ENCODE measurements around the gene KCNE4. TPM values are rescaled to one million over a fixed set of nuclear protein-coding genes. Genes with fewer than 3 reads are reported as not detected.

KCNE4 gene
- polyA plus RNA-seq, 1 donor from 2014 or later = not detected

DNA sequence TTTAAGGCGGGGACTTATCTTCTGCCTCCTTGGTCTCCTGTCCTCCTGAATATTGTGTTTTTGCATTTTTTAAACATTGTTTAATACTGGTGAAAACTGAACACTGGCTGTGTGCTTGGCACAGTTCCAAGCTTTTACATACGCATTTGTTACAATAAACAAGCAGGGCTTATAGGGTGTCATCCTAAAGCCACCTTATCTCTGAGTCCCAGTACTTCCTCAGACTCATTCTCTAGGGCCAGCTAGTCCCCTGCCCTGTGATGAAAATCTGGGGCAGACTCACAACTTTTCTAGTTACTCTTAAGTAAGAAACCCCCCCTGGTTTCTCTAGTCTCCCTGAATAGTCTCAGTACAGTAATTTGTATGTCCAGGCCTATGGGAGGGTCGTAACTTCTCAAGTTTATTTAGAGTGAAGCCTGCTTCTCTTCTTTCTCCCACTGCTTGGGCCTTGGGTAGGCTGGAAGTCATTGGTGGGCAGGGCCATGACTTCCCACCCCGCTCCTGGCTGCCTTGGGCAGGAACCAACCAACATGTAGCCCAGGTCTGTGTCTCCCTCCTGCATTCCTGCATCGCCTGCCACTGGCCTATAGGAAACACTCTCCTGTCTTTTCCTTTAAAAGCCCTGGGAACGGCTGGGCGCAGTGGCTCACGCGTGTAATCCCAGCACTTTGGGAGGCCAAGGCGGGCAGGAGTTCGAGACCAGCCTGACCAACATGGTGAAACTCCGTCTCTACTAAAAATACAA is 7.7 kb upstream of the KCNE4 start:
- no peak overlapping the region for H3K4me3 ChIP-seq (ENCODE audit: low read length)
- H3K36me3 ChIP-seq (ENCODE audit: insufficient read depth, low read length) = no peaks in the 10 kb centered on the region
- H3K9ac ChIP-seq (ENCODE audit: low read length) = no peak overlapping the region
- no peaks in the 10 kb centered on the region for H3K9me2 ChIP-seq (ENCODE audit: insufficient read depth, low read length)
- H2AFZ ChIP-seq (ENCODE audit: low read depth, low read length) = no peak overlapping the region
- H3F3A ChIP-seq (ENCODE audit: insufficient read depth, low read length, poor library complexity, severe bottlenecking) = no peaks in the 10 kb centered on the region
- no peak for TF ChIP-seq EP300 (conservative IDR thresholded peaks at IDR 0.05; ENCODE audit: poor library complexity, severe bottlenecking)
- no peak for TF ChIP-seq REST (IDR thresholded peaks at IDR 0.05; ENCODE audit: borderline replicate concordance)
- no peak for TF ChIP-seq MXI1 (conservative IDR thresholded peaks at IDR 0.05; ENCODE audit: poor library complexity, severe bottlenecking)
- no peak for TF ChIP-seq EZH2 (IDR thresholded peaks at IDR 0.05; ENCODE audit: borderline replicate concordance, insufficient read depth, low read length, poor library complexity, severe bottlenecking)
- TF ChIP-seq POLR2AphosphoS5 (IDR thresholded peaks at IDR 0.05) = no peak
- no peak for TF ChIP-seq TAF1 (IDR thresholded peaks at IDR 0.05; ENCODE audit: low read depth)
- no peak for TF ChIP-seq SMC3 (conservative IDR thresholded peaks at IDR 0.05; ENCODE audit: poor library complexity)
- no peak for TF ChIP-seq CTCF (IDR thresholded peaks at IDR 0.05; ENCODE audit: poor library complexity, severe bottlenecking)
- no peak for TF ChIP-seq RAD21 (conservative IDR thresholded peaks at IDR 0.05)
- no peaks in the 10 kb centered on the region for H3K27me3 ChIP-seq (ENCODE audit: insufficient read depth, low read depth, low read length)
- H4K20me1 ChIP-seq (ENCODE audit: insufficient read depth) = no peaks in the 10 kb centered on the region
- no peaks in the 10 kb centered on the region for H3K79me2 ChIP-seq (replicated peaks; ENCODE audit: insufficient read depth, low read length)
- no peak overlapping the region for H3K27ac ChIP-seq (ENCODE audit: low read length)
- no peaks in the 10 kb centered on the region for H3K9me3 ChIP-seq (ENCODE audit: low read length)
- H3K4me2 ChIP-seq (ENCODE audit: low read length) = no peak overlapping the region

DNA sequence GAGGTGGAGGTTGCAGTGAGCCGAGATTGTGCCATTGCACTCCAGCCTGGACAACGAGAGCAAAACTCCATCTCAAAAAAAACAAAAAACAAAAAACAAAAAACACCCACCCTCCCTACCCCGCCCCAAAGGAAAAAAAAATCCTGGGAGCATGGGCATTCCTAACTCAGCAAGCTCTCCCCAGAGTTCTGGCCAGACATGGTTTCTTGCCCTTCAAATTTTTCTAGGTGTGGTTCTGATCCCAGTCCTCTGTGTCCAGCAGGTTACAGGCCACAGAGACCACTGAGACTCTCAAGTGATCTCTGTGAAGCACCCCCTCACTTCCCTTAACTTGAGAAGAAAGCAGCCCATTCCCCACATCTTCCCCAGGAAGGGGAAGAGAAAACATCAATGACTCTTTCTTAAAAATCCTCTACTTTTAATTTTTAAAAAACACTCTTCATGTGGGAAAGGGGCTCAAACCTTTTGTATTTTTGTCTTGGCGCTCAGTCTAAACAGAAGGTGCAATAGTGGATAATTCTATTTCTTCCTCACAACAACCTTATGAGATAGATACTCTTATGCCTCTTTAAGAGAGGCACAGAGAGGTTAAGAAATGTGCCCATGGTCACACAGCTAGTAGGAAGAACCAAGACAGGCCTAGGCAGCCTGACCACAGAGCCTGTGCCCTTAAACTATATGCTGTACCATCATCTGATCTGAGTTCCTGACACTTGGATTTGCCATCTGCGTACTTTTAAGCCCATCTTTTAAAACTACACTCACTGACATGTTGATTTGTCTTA is 6.9 kb upstream of the KCNE4 start:
- no peaks in the 10 kb centered on the region for H3F3A ChIP-seq (ENCODE audit: insufficient read depth, low read length, poor library complexity, severe bottlenecking)
- no peak overlapping the region for H3K27ac ChIP-seq (ENCODE audit: low read length)
- no peaks in the 10 kb centered on the region for H3K27me3 ChIP-seq (ENCODE audit: insufficient read depth, low read depth, low read length)
- H2AFZ ChIP-seq (ENCODE audit: low read depth, low read length) = no peak overlapping the region
- no peaks in the 10 kb centered on the region for H3K36me3 ChIP-seq (ENCODE audit: insufficient read depth, low read length)
- H3K9me3 ChIP-seq (ENCODE audit: low read length) = no peaks in the 10 kb centered on the region
- no peak overlapping the region for H3K9ac ChIP-seq (ENCODE audit: low read length)
- H3K4me3 ChIP-seq (ENCODE audit: low read length) = no peak overlapping the region
- H3K4me2 ChIP-seq (ENCODE audit: low read length) = no peak overlapping the region
- H3K9me2 ChIP-seq (ENCODE audit: insufficient read depth, low read length) = no peaks in the 10 kb centered on the region
- no peaks in the 10 kb centered on the region for H4K20me1 ChIP-seq (ENCODE audit: insufficient read depth)
- no peaks in the 10 kb centered on the region for H3K79me2 ChIP-seq (replicated peaks; ENCODE audit: insufficient read depth, low read length)
- TF ChIP-seq RAD21 (conservative IDR thresholded peaks at IDR 0.05) (no peak), SMC3 (conservative IDR thresholded peaks at IDR 0.05; ENCODE audit: poor library complexity) (no peak), EZH2 (IDR thresholded peaks at IDR 0.05; ENCODE audit: borderline replicate concordance, insufficient read depth, low read length, poor library complexity, severe bottlenecking) (no peak), POLR2AphosphoS5 (IDR thresholded peaks at IDR 0.05) (no peak), TAF1 (IDR thresholded peaks at IDR 0.05; ENCODE audit: low read depth) (no peak), CTCF (IDR thresholded peaks at IDR 0.05; ENCODE audit: poor library complexity, severe bottlenecking) (no peak), MXI1 (conservative IDR thresholded peaks at IDR 0.05; ENCODE audit: poor library complexity, severe bottlenecking) (no peak), REST (IDR thresholded peaks at IDR 0.05; ENCODE audit: borderline replicate concordance) (no peak), EP300 (conservative IDR thresholded peaks at IDR 0.05; ENCODE audit: poor library complexity, severe bottlenecking) (no peak)
